WI38 (cell line): ENCODE results near the gene SLCO1A2.

ENCODE experiments used
- H3K4me3 ChIP-seq: 2 replicates; pipeline ENCODE4 v1.5.1; 2011; ENCODE audit warnings: low read depth, mild to moderate bottlenecking, control low read depth, low read length
- TF ChIP-seq, protein P1 (sequence below): IDR thresholded peaks from 2 replicates; pipeline ENCODE4 v1.5.1; 2012; ENCODE audit warnings: low read depth, mild to moderate bottlenecking, control low read depth, low read length

The SLCO1A2 gene

DNA sequence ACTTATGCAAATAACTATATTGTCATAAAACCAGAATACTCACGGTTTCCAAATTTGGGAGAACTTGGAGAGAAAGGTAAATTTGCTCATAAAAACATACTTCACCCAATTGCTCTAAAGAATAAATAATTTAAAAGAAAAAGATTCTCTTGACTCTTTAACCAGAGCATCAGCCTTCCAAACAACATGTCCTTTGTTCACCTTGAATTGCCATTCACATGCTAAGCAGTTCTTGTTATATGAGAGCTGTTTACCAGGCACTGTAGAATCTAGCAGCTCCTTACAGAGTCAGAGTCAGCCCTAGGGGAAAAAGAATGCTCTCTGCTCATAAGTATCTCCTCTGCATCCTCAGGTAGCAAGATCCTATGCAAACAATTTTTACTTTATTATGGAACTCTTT lies 10.2 kb downstream of the SLCO1A2 start:
- H3K4me3 ChIP-seq: no peak overlapping the region
- TF ChIP-seq, protein P1, sequence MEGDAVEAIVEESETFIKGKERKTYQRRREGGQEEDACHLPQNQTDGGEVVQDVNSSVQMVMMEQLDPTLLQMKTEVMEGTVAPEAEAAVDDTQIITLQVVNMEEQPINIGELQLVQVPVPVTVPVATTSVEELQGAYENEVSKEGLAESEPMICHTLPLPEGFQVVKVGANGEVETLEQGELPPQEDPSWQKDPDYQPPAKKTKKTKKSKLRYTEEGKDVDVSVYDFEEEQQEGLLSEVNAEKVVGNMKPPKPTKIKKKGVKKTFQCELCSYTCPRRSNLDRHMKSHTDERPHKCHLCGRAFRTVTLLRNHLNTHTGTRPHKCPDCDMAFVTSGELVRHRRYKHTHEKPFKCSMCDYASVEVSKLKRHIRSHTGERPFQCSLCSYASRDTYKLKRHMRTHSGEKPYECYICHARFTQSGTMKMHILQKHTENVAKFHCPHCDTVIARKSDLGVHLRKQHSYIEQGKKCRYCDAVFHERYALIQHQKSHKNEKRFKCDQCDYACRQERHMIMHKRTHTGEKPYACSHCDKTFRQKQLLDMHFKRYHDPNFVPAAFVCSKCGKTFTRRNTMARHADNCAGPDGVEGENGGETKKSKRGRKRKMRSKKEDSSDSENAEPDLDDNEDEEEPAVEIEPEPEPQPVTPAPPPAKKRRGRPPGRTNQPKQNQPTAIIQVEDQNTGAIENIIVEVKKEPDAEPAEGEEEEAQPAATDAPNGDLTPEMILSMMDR: no peak

DNA sequence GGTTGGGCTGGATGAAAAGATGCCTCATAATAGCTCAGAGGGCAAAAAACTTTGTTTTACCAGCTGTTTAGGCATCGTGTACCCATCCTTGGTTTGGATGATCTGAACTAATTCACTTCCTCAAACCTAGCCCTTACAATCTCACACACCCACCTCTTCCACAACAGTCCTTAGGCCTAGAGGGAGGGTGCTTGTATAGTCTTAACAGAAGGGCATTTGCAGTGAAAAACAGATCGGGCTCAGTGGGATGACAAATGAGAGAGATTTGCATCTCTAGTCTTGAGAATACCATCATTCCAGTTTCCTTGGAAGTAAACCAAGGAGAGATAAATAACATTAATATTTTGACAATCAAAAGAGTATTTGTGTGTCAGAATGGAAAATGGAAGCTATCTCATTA lies 11.0 kb downstream of the SLCO1A2 start:
- no peak overlapping the region for H3K4me3 ChIP-seq
- TF ChIP-seq, protein P1: no peak

DNA sequence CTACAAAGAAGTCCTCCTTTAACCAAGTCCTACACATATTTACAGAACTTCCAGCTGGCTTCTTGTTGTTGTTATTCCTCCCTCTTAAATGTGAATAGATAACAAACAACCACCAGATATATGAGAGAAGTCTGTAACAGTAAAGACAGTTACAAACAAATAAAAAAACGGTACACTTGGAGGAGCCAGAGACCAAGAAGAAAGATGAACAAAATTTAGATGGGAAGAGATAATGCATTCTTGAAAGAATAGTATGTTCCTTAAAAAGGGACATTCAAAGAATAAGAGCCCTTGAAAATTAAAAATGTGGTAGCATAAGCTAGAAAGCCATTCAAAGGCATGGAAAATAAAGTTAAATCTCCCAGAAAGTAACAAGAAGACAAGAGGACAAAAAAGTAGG lies 25.9 kb downstream of the SLCO1A2 start:
- TF ChIP-seq, protein P1: no peak
- no peak overlapping the region for H3K4me3 ChIP-seq

DNA sequence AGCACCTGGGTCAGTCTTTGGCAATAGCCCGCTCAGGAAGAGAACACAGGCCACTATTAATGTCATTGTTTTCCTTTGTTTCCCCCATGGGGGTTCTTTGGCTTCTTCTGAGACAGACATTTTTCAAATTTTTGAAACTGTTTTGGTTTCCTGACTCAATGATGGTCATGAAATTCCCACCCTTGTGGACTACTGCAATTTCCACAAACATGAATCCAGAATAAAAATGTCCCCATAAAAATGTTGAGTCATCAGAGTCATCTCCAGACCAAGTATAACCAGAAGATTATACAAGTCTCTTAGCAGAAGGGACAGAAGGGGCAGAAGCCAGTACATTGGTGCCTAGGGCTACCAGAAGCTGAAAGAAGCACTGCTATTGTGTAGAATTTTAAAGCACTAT lies 29.1 kb downstream of the SLCO1A2 start:
- H3K4me3 ChIP-seq: no peak overlapping the region
- TF ChIP-seq, protein P1: no peak

DNA sequence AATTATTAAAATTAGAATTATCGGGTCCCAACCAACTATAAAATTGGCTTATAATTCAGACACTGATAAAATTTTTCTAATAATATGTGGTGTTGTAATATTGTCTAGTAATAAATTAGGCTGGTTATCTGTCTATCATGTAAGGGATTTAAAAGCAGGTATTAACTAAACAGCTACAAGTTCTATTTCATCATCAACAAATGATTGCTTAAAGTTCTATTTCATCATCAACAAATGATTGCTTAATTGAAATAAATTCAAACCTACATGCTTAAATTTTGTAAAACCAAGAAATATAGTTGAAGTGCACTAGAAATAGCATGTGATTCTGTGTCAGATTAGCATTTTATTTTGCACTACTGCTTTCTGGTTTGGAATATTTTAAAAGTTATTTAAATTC lies 34.1 kb downstream of the SLCO1A2 start:
- TF ChIP-seq, protein P1: no peak
- no peak overlapping the region for H3K4me3 ChIP-seq

DNA sequence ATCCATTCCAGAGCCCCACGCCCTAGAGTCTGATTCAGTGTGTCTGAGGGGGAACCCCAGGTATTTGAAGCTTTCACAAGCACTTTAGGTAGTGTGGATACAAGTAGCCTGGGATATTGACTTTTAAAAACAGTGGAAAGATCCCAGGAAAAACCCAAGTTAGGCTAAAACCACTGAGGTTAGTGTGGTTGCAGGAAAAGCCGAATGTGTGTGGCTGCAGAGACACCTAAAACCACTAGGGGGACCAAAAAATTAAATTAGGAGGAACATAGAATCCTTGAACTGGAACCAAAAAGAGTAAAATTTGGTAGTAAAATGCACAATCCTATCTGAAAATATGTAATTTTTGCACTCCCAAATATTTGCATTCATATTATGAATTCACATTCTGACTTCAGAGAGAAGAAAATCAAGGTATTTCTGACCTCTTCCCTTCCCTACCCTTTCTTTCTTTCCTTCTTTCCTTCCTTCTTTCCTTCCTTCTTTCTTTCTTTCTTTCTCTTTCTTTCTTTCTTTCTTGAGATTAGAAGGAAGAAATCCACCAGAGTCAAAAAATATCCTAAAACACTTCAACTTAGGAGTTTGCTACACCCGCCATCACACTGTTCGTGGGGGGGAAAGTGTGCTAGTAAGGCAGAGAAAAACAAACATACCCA lies 37.8 kb downstream of the SLCO1A2 start:
- 0 out of 2 replicates have a peak overlapping the region, but pooled peaks have one; percentile 4 for H3K4me3 ChIP-seq
- TF ChIP-seq, protein P1: peak; percentile 69

DNA sequence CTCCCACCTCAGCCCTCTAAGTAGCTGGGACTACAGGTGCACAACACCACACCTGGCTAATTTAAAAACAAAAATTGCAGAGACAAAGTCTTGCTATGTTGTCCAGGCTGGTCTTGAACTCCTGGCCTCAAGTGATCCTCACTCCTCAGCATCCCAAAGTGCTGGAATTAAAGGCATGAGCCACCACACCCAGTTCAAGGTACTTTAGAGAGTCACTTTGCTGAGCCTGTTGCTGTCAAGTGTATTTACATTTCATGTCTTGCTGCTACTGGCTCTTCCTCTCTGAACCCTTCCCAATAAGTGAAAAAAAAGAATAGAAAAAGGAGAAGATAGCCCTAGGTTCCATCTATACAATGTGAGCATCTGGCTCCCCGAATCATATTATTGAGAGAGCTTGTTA lies 38.4 kb downstream of the SLCO1A2 start:
- TF ChIP-seq, protein P1: no peak
- no peak overlapping the region for H3K4me3 ChIP-seq
